Activated CD4-positive, alpha-beta T cell treated with anti-CD3 and anti-CD28 coated beads for 36 hours (primary cell): ENCODE results near the gene EDIL3. TPM values are rescaled to one million over a fixed set of nuclear protein-coding genes. Genes with fewer than 3 reads are reported as not detected.

ENCODE experiments used
- ATAC-seq: fragments of 200-7000 bp; cut with Tn5 transposase; one replicate; pipeline ENCODE4 v1.10.0; 2021; ENCODE audit warnings: mild to moderate bottlenecking, moderate library complexity
- CTCF ChIA-PET: fragments of 350-600 bp; sonication (Branson Sonifier 250); formaldehyde crosslinking; loops from one replicate; lab custom pipeline; 2021; ENCODE audit warnings: antibody characterized with exemption; lab: Charles Lee
- POLR2A ChIA-PET: fragments of 350-600 bp; sonication (Branson Sonifier 250); formaldehyde crosslinking; loops from one replicate; lab custom pipeline; 2021; ENCODE audit warnings: antibody characterized with exemption, inconsistent platforms; lab: Charles Lee
- DNase-seq: peaks from one replicate; pipeline ENCODE4 v3.0.0-alpha.2; 2020
- H3K27ac Mint-ChIP-seq: one replicate; pipeline ENCODE4 v1.8.0; 2021; ENCODE audit warnings: mixed read lengths
- H3K27me3 Mint-ChIP-seq: one replicate; pipeline ENCODE4 v1.8.0; 2021; ENCODE audit warnings: mixed read lengths
- H3K36me3 Mint-ChIP-seq: one replicate; pipeline ENCODE4 v1.8.0; 2021; ENCODE audit warnings: low read depth, mixed read lengths
- H3K4me1 Mint-ChIP-seq: one replicate; pipeline ENCODE4 v1.8.0; 2021; ENCODE audit warnings: mixed read lengths
- H3K4me3 Mint-ChIP-seq: one replicate; pipeline ENCODE4 v1.8.0; 2021; ENCODE audit warnings: mild to moderate bottlenecking, moderate library complexity, mixed read lengths
- H3K9me3 Mint-ChIP-seq: one replicate; pipeline ENCODE4 v1.8.0; 2021; ENCODE audit warnings: low read depth, mixed read lengths
- intact Hi-C, 2 experiments: fragments of 100-400 bp; cut with DNase I in 1 of 2; cut with micrococcal nuclease in 1 of 2; formaldehyde crosslinking; loops; one replicate each; pipeline versions ENCODE4 v1.14.2 to v1.15.1; 2022 to 2024; cut with DNase I, micrococcal nuclease
- total RNA-seq, 2 experiments: library from RNA; stranded (reverse); gene quantifications; one replicate each; pipeline ENCODE4 v1.2.3, GENCODE V29; 2021

EDIL3 gene
- total RNA-seq, 2 experiments from 2014 or later = not detected

DNA sequence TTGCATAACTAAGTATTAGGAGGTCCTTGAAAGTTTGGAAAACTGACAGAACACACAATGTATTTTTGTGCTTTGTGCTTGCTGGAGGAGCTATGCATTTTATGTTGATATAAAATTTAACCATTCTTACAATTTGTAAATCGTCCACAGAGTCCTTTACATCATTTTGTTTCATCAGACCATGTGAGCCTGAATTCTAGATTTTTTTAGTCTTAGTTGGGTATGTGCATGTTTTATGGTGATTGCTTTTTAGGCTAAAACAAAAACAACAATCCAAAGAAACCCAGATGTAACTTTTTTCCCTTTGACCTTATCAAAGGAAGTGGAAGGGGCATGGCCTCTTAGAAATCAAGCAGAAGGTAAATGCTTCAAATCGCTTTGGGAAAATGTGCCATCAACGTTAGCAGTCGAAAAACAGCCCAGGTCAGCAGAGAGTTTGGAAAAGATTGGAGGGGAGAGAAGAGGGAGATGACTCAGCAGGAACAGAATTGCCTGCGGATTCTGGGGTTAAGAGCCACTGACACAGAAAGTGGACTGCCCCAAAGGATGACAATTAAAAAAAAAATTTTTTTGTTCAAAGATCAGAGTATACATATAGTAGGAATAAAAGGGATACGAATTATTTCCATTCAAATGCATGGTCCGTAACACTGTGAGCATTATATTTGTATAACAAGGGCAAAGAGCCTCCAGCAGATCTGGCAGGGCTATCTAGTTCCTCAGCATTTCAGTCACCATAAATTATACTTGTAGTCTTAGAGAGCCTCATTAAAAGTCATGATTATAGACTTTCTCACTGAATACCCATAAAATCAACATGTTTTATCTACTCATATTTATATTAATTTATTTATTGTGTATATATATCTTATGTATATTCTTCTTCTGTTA, 410.5 kb downstream of the EDIL3 start:
- Mint-ChIP-seq H3K4me3 (no peak overlapping the region), H3K27me3 (no peaks in the 10 kb centered on the region), H3K4me1 (no peaks in the 10 kb centered on the region), H3K9me3 (no peaks in the 10 kb centered on the region), H3K27ac (no peak overlapping the region), H3K36me3 (no peaks in the 10 kb centered on the region)
- intact Hi-C loops = no loop called here
- POLR2A ChIA-PET = no interaction called here
- no peak for ATAC-seq
- no peak for DNase-seq
- CTCF ChIA-PET = no interaction called here

DNA sequence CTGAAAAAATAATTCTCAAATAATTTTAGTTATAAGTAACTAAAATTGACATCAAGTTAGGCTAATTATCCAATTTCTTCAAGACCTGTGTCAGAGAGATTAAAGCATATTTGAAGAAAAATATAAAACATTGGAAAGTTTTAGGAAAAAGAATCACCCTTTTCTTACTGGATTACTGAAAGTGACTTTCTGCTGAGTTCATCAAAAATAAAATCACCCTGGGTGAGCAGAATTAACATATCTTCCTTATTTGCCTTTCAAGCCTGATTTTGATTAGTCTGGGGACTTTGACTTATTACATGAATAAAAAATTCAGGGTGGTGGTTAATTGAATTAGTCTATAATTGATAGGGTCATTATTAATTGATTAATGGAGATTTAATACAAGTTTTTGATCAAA, 411.8 kb downstream of the EDIL3 start:
- ATAC-seq (no peak), DNase-seq (no peak)
- H3K27ac Mint-ChIP-seq = no peak overlapping the region
- POLR2A ChIA-PET = no interaction called here
- no peaks in the 10 kb centered on the region for H3K36me3 Mint-ChIP-seq
- H3K4me3 Mint-ChIP-seq = no peak overlapping the region
- no peaks in the 10 kb centered on the region for H3K4me1 Mint-ChIP-seq
- CTCF ChIA-PET = interaction anchor here (1.4 kb wide), 1 partner anchor 10 kb away, joined by 3 read pairs; no protein-coding TSS in a partner anchor
- H3K9me3 Mint-ChIP-seq = no peaks in the 10 kb centered on the region
- no peaks in the 10 kb centered on the region for H3K27me3 Mint-ChIP-seq
- intact Hi-C loops = no loop called here

DNA sequence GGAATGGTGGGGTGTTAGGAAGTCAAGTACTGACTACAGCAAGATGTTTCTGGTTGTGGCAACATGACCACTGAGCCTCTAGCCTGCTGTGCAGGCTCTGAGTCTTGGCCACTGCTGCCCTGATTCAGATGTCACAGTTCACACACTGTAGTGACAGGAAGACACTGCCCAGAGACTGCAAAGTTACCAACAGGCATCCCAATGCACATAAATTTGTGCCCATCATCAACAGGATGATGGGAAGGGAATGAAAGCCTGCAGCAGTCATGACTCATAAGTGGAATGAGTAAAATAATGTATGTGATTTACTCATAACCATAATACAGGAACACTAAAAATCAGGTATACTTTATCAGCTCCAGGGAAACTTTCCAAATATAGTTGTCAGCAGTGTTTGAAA, 412.4 kb downstream of the EDIL3 start:
- Mint-ChIP-seq H3K9me3 (no peaks in the 10 kb centered on the region), H3K27me3 (no peaks in the 10 kb centered on the region), H3K27ac (no peak overlapping the region), H3K4me3 (no peak overlapping the region), H3K36me3 (no peaks in the 10 kb centered on the region), H3K4me1 (no peaks in the 10 kb centered on the region)
- ChIA-PET CTCF (interaction anchor here (1.4 kb wide), 1 partner anchor 10 kb away, joined by 3 read pairs; no protein-coding TSS in a partner anchor), POLR2A (no interaction called here)
- no peak for DNase-seq
- ATAC-seq = no peak
- intact Hi-C loops = no loop called here

DNA sequence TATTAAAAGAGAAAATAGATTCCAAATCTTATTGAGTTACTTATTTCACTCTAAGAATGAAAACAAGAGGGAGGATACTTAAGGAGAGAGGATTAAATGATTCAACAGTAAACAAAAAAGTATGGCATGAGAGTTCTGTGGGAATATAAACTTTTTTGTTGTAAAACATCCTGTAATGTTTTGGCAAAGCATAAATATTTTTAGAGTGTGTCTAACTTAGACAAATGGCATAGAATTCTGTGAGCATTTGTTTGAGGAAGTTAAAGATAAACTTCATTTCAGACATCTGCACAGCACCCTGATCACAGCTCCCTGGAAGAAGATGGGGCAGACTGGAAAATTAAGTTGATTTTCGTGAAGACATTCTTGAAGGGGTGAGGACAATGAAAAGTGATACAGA, 417.3 kb downstream of the EDIL3 start:
- ChIA-PET CTCF (no interaction called here), POLR2A (no interaction called here)
- no peaks in the 10 kb centered on the region for H3K9me3 Mint-ChIP-seq
- H3K27ac Mint-ChIP-seq = no peak overlapping the region
- no peaks in the 10 kb centered on the region for H3K4me1 Mint-ChIP-seq
- intact Hi-C loops = no loop called here
- no peak overlapping the region for H3K4me3 Mint-ChIP-seq
- no peaks in the 10 kb centered on the region for H3K36me3 Mint-ChIP-seq
- ATAC-seq (no peak), DNase-seq (no peak)
- no peaks in the 10 kb centered on the region for H3K27me3 Mint-ChIP-seq

DNA sequence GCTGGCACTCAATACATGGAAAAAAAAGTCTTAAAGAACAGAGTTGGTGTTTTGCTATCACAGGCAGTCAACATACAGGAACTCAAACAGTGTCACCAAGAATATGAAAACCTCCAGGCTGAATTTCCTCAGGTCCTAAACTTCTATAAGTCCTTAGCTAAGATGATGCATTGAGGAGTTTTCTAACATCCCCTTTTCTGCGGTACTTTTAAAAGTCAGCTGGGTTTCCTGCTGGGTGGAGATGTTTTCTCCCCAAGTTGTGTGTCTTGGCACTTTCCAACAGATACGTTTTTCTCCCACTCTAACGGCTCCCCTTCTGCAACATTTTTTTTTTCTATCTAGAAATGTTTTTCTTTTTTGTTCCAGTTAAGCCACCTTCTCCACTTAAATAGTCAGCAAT, 419.2 kb downstream of the EDIL3 start:
- DNase-seq (no peak), ATAC-seq (no peak)
- ChIA-PET POLR2A (no interaction called here), CTCF (no interaction called here)
- no peak overlapping the region for H3K27ac Mint-ChIP-seq
- H3K4me3 Mint-ChIP-seq = no peak overlapping the region
- intact Hi-C loops = no loop called here
- no peaks in the 10 kb centered on the region for H3K4me1 Mint-ChIP-seq
- no peaks in the 10 kb centered on the region for H3K27me3 Mint-ChIP-seq
- no peaks in the 10 kb centered on the region for H3K9me3 Mint-ChIP-seq
- H3K36me3 Mint-ChIP-seq = no peaks in the 10 kb centered on the region

DNA sequence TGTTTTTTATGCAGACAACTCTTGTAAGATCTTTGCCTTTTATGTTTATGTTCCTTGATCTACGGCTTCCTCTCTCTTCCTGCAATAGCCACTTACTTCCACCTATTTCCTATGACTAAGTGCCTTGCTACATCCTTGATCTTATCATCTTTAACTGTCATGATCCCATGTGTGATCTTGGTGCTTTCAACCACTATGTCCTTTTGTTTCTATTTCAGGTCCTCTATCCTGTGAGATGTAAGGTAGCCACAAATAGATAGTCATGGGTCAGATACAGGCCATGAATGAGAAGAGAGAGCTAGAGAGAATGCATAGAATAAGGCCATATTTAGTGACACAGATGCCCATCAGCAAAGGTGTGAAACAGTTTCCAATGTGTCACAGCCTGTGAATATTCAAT, 420.4 kb downstream of the EDIL3 start:
- ATAC-seq (no peak), DNase-seq (no peak)
- ChIA-PET CTCF (no interaction called here), POLR2A (no interaction called here)
- Mint-ChIP-seq H3K27me3 (no peaks in the 10 kb centered on the region), H3K9me3 (no peaks in the 10 kb centered on the region), H3K4me3 (no peak overlapping the region), H3K27ac (no peak overlapping the region), H3K36me3 (no peaks in the 10 kb centered on the region), H3K4me1 (no peaks in the 10 kb centered on the region)
- intact Hi-C loops = no loop called here

DNA sequence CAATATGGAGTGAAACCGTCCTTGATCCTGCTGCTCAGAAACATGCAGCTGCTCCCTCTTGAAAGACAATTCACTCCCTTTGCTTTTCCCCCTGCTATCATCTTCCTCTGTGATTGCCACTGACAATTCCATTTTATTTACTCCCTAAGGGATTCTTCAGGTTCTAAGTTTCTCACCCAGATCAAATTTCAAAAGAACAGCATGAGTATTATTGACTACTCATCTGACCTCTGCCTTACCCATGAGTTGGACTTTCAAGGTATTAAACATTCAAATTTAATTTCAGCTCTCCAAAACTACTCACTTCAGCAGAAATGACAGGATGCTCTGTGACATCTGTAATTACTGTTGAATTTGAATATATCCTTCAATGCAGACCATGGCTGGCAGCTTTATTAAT, 427.5 kb downstream of the EDIL3 start:
- no peak for DNase-seq
- Mint-ChIP-seq H3K36me3 (no peaks in the 10 kb centered on the region), H3K27me3 (no peaks in the 10 kb centered on the region), H3K4me3 (no peak overlapping the region), H3K4me1 (no peaks in the 10 kb centered on the region), H3K9me3 (no peaks in the 10 kb centered on the region), H3K27ac (no peak overlapping the region)
- CTCF ChIA-PET = no interaction called here
- POLR2A ChIA-PET = no interaction called here
- intact Hi-C loops = no loop called here
- ATAC-seq = no peak

DNA sequence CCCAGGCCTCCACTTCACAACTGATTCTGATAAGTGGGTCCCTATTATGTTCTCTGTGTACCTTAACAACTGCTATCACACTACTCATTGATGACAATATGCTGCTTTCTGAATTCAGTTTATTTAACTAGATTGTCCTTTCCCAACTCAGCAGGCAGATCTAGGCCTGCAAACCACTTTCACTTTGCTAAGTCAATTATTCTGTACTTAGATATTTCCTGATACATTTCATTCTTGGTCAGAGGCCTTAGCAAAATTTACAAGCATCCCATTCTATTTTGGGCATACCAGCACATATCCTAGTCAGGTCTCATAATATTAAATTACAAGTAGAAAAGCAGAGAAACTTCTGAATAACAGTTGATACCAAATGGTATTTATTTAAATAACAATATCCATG, 428.3 kb downstream of the EDIL3 start:
- POLR2A ChIA-PET = no interaction called here
- Mint-ChIP-seq H3K27ac (no peak overlapping the region), H3K4me3 (no peak overlapping the region), H3K4me1 (no peaks in the 10 kb centered on the region), H3K36me3 (no peaks in the 10 kb centered on the region), H3K27me3 (no peaks in the 10 kb centered on the region), H3K9me3 (no peaks in the 10 kb centered on the region)
- intact Hi-C loops = no loop called here
- DNase-seq = no peak
- CTCF ChIA-PET = no interaction called here
- ATAC-seq = no peak

DNA sequence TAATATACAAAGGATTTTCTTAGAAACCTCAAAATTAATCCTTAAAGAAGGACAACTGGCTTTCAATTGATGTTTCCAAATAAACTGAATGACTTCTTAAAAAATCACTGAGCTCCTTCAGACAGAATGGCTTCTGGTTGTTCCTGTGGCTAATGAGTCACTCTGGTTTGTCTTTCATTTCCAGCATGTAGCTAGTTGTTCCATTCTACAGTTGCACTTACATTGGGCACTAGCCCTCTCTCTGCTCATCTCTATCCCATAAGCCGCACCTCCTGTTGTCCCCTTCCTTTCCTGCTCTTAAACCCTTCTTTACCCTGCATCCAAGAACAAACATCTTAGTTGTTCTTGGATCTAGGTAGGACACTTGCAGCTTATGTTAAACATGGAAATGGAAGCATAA, 428.8 kb downstream of the EDIL3 start:
- no peak for ATAC-seq
- Mint-ChIP-seq H3K9me3 (no peaks in the 10 kb centered on the region), H3K27me3 (no peaks in the 10 kb centered on the region), H3K4me3 (no peak overlapping the region), H3K27ac (no peak overlapping the region), H3K36me3 (no peaks in the 10 kb centered on the region), H3K4me1 (no peaks in the 10 kb centered on the region)
- POLR2A ChIA-PET = no interaction called here
- CTCF ChIA-PET = no interaction called here
- DNase-seq = no peak
- intact Hi-C loops = no loop called here

DNA sequence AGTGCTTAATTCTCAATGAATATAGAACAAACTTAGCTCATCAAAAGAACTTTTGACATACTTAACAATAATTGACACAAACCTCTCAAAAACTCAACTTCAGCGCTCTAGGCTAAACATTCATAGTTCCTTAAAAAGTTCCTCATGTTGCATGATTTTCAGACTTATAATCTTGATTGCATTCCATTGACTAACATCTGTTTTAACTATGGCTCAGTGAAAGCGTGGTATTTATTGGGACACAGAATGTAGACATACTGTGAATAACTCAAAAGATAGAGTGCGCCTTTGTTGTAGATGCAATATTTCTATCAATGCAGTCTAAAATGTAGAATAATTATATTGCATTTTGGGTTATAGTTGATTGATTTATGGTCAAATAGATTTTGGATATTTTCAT, 436.9 kb downstream of the EDIL3 start:
- peaks cover 2% of the 10 kb centered on the region for H3K9me3 Mint-ChIP-seq
- no peak overlapping the region for H3K27ac Mint-ChIP-seq
- H3K27me3 Mint-ChIP-seq = peaks cover 1% of the 10 kb centered on the region
- DNase-seq = no peak
- no peak for ATAC-seq
- CTCF ChIA-PET = no interaction called here
- H3K36me3 Mint-ChIP-seq = no peaks in the 10 kb centered on the region
- no peaks in the 10 kb centered on the region for H3K4me1 Mint-ChIP-seq
- intact Hi-C loops = no loop called here
- no peak overlapping the region for H3K4me3 Mint-ChIP-seq
- POLR2A ChIA-PET = no interaction called here

DNA sequence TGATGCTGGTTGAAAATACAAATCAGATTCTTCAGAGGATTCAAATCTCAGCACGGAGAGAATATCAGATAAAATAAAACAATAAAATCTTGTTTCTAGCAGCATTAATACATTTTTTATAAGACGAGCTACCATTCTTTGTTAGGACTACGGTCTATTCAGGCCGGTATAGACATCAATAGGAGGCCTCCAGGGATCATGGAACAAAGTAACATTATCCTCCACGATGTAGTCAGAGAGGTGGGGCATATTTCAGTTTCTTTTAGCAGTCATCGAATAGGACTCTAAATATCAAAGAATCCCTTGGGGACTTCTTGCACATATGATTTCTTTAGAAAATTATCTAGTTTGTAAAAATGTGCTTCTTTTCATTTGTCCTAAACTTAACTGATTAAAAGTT, 438.2 kb downstream of the EDIL3 start:
- DNase-seq (no peak), ATAC-seq (no peak)
- H3K4me1 Mint-ChIP-seq = no peaks in the 10 kb centered on the region
- H3K27ac Mint-ChIP-seq = no peak overlapping the region
- ChIA-PET CTCF (no interaction called here), POLR2A (no interaction called here)
- H3K4me3 Mint-ChIP-seq = no peak overlapping the region
- H3K9me3 Mint-ChIP-seq = peaks cover 2% of the 10 kb centered on the region
- H3K36me3 Mint-ChIP-seq = no peaks in the 10 kb centered on the region
- intact Hi-C loops = no loop called here
- H3K27me3 Mint-ChIP-seq = peaks cover 1% of the 10 kb centered on the region

DNA sequence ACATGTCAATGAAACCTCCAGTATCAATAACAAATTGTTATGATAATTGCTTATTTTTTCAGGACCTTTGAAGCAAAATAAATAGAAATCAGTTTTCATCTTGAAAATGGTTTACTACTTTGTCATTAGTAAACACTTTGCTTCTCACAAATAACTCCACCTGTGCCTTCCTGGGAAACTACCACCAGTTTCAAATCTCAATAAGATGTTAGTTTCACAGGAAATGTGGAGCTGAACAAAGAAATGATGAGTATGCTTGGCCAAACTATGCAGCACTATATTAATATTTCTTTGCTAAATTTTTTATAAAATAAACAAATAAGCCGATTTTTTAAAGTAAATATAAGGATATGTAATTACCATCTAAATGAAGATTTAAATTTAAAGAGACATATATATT, 442.5 kb downstream of the EDIL3 start:
- Mint-ChIP-seq H3K9me3 (peaks cover 2% of the 10 kb centered on the region), H3K27ac (no peak overlapping the region)
- CTCF ChIA-PET = no interaction called here

More for the DNA sequence above, 442.5 kb downstream of the EDIL3 start:
- POLR2A ChIA-PET = no interaction called here
- intact Hi-C loops = no loop called here
- DNase-seq (no peak), ATAC-seq (no peak)
- Mint-ChIP-seq H3K4me3 (no peak overlapping the region), H3K36me3 (no peaks in the 10 kb centered on the region), H3K4me1 (no peaks in the 10 kb centered on the region), H3K27me3 (no peaks in the 10 kb centered on the region)
